Cardiac muscle cell (in vitro differentiated cells and primary cell): ENCODE results near the gene RDX. TPM values are rescaled to one million over a fixed set of nuclear protein-coding genes. Genes with fewer than 3 reads are reported as not detected.
A peak's percentile ranks its signal among the peaks of the same experiment; 100 is the strongest.

ENCODE experiments used
- DNase-seq, 2 donors: peaks; one replicate each; pipeline versions ENCODE4 v3.0.0 to v3.0.0-alpha.2; 2010 to 2017; ENCODE audit warnings: low read depth in 1 of 2, low spot score in 1 of 2
- H3K27ac ChIP-seq: fragments of 200-600 bp; sonication (generic); 2 replicates; pipeline ENCODE4 v1.5.1; 2016
- H3K27me3 ChIP-seq: fragments of 200-600 bp; sonication (generic); 2 replicates; pipeline ENCODE4 v1.6.0; 2016; ENCODE audit warnings: control low read depth
- H3K36me3 ChIP-seq: fragments of 200-600 bp; sonication (generic); 2 replicates; pipeline ENCODE4 v1.5.1; 2016; ENCODE audit warnings: control low read depth
- H3K4me1 ChIP-seq: fragments of 200-600 bp; sonication (generic); 2 replicates; pipeline ENCODE4 v1.8.1; 2017; ENCODE audit warnings: low read depth, mild to moderate bottlenecking, mixed run types
- H3K4me3 ChIP-seq: fragments of 200-600 bp; sonication (generic); 2 replicates; pipeline ENCODE4 v1.5.1; 2016; ENCODE audit warnings: mild to moderate bottlenecking
- H3K9me3 ChIP-seq: fragments of 200-600 bp; sonication (generic); 2 replicates; pipeline ENCODE4 v1.5.1; 2017; ENCODE audit warnings: low read depth, mild to moderate bottlenecking, control low read depth
- polyA plus RNA-seq: library from polyadenylated mRNA; unstranded; fragments of >200 nt; fragmentation: Nextera tagmentation; extraction: Ambion mirVana; gene quantifications from 2 replicates; pipeline ENCODE4 v1.2.1, GENCODE V29; 2016
- total RNA-seq: library from RNA; depleted of rRNA; stranded (reverse); fragments of >200 nt; gene quantifications from 2 replicates; pipeline ENCODE4 v1.2.3, GENCODE V29; 2016
- TF ChIP-seq, protein P1 (sequence below): IDR thresholded peaks from 2 replicates; pipeline ENCODE4 v1.5.1; 2012; ENCODE audit warnings: low read depth, mild to moderate bottlenecking, low read length

Gene RDX
- total and polyA plus RNA-seq, 2 experiments from 2014 or later = 96.3 to 204 TPM

DNA sequence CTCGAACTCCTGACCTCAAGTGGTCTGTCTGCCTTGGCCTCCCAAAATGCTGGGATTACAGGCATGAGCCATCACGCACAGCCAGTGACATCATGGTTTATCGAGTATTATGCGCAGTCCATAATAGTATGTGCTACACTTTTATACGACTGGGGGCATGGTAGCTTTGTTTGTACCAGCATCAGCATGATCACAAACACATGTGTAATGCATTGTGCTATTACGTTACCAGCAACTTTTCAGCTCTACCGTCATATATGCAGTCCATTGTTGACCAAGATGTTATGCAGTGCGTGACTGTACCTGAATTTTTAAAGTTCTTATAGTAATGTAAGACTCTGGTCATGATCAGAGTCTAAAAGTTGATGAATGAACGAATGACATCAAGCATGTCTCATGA lies 135.4 kb downstream of the RDX start:
- TF ChIP-seq, protein P1, sequence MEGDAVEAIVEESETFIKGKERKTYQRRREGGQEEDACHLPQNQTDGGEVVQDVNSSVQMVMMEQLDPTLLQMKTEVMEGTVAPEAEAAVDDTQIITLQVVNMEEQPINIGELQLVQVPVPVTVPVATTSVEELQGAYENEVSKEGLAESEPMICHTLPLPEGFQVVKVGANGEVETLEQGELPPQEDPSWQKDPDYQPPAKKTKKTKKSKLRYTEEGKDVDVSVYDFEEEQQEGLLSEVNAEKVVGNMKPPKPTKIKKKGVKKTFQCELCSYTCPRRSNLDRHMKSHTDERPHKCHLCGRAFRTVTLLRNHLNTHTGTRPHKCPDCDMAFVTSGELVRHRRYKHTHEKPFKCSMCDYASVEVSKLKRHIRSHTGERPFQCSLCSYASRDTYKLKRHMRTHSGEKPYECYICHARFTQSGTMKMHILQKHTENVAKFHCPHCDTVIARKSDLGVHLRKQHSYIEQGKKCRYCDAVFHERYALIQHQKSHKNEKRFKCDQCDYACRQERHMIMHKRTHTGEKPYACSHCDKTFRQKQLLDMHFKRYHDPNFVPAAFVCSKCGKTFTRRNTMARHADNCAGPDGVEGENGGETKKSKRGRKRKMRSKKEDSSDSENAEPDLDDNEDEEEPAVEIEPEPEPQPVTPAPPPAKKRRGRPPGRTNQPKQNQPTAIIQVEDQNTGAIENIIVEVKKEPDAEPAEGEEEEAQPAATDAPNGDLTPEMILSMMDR = no peak
- no peaks in the 10 kb centered on the region for H3K36me3 ChIP-seq

GRCh38 chr11:110160437-110160836 lies 136.0 kb downstream of the RDX start:
- H3K27me3 ChIP-seq = no peaks in the 10 kb centered on the region
- H3K4me3 ChIP-seq = no peak overlapping the region
- H3K9me3 ChIP-seq = no peaks in the 10 kb centered on the region
- TF ChIP-seq, protein P1 = no peak
- peaks cover 4% of the 10 kb centered on the region for H3K4me1 ChIP-seq
- DNase-seq = no peak
- H3K27ac ChIP-seq = no peak overlapping the region
- H3K36me3 ChIP-seq = no peaks in the 10 kb centered on the region

More for the DNA sequence above, 135.4 kb downstream of the RDX start:
- no peak for DNase-seq
- Histone ChIP-seq H3K4me3 (no peak overlapping the region), H3K4me1 (peaks cover 4% of the 10 kb centered on the region), H3K27me3 (no peaks in the 10 kb centered on the region), H3K27ac (no peak overlapping the region), H3K9me3 (no peaks in the 10 kb centered on the region)

- no peaks in the 10 kb centered on the region for H3K27me3 ChIP-seq
- TF ChIP-seq, protein P1 = no peak
- H3K27ac ChIP-seq = no peak overlapping the region
- no peak overlapping the region for H3K4me3 ChIP-seq
- peak in 1 of 2 donors; percentile 35 for DNase-seq
- H3K4me1 ChIP-seq = peaks cover 4% of the 10 kb centered on the region
- no peaks in the 10 kb centered on the region for H3K9me3 ChIP-seq
- H3K36me3 ChIP-seq = no peaks in the 10 kb centered on the region
Measured at GRCh38 chr11:110160016-110160415, 136.4 kb downstream of the RDX start.

GRCh38 chr11:110159476-110159875 lies 136.9 kb downstream of the RDX start:
- no peaks in the 10 kb centered on the region for H3K9me3 ChIP-seq
- TF ChIP-seq, protein P1 = no peak

DNA sequence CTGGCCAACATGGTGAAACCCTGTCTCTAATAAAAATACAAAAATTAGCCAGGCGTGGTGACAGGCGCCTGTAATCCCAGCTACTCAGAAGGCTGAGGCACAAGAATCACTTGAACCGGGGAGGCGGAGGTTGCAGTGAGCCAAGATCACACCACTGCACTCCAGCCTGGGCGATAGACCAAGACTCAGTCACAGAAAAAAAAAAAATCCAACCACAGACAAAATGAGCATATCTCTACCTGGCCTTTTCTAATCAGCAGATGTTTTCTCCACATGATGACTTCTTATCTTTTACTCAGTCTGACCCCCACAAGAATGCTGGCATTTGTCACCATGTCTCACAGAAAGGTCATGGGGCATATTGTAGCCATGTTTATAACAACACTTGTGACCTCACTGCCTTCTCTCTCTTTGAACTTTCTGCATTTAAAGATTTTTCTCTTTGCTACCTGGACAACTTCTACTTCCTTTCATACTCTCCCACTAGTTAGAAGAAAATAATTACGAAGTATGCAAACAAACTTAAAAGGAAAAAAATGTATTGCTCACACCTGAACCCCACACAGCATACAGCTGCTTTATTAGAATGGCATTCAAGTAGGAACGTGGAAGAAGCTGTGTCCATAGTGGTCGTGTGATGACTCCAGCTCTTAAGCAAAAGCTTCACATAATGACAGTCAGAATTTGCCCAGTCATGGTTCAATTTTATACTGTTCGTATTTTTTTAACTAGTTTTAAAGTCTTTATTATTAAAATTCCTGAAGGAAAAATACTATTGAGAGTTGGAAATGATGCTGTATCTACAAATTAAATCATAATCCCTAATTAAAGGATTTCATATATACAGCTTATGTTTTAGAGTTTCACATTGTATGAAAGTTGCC lies 137.9 kb downstream of the RDX start:
- DNase-seq = no peak
- Histone ChIP-seq H3K9me3 (no peaks in the 10 kb centered on the region), H3K27ac (no peak overlapping the region), H3K4me3 (no peak overlapping the region), H3K36me3 (no peaks in the 10 kb centered on the region), H3K4me1 (peaks cover 4% of the 10 kb centered on the region), H3K27me3 (no peaks in the 10 kb centered on the region)
- TF ChIP-seq, protein P1 = no peak

More at GRCh38 chr11:110159476-110159875, 136.9 kb downstream of the RDX start:
- Histone ChIP-seq H3K27me3 (no peaks in the 10 kb centered on the region), H3K36me3 (no peaks in the 10 kb centered on the region), H3K27ac (no peak overlapping the region), H3K4me1 (peaks cover 4% of the 10 kb centered on the region), H3K4me3 (no peak overlapping the region)
- DNase-seq = no peak
